Inflammatory macrophage (primary cell): ENCODE results near the gene SBF1.
"Not testable (repeated sequence)": the region's sequence is repeated elsewhere in the genome, so short reads cannot be mapped to it uniquely, and the experiment has no call there.

Experiments used
- DNase-seq, 2 donors: peaks; one replicate each; pipeline ENCODE4 v3.0.0-alpha.2; 2020 to 2022

SBF1 gene

GRCh38 chr22:50422961-50423815 is 51.6 kb downstream of the SBF1 start:
- no peak for DNase-seq

- DNase-seq: no peak
Measured at GRCh38 chr22:50422046-50422445, 52.8 kb downstream of the SBF1 start.

GRCh38 chr22:50420581-50420980 is 54.3 kb downstream of the SBF1 start:
- DNase-seq: no peak

GRCh38 chr22:50420015-50420414 is 54.8 kb downstream of the SBF1 start:
- DNase-seq: no peak

- no peak for DNase-seq
Measured at GRCh38 chr22:50419116-50419515, 55.7 kb downstream of the SBF1 start.

GRCh38 chr22:50418624-50419023 is 56.2 kb downstream of the SBF1 start:
- no peak for DNase-seq

- DNase-seq: peak; percentile 64 to 73
Measured at GRCh38 chr22:50417411-50418210, 57.2 kb downstream of the SBF1 start.

- DNase-seq: peak; percentile 29 to 61
Measured at GRCh38 chr22:50416996-50417395, 57.8 kb downstream of the SBF1 start.

- DNase-seq: no peak
Measured at GRCh38 chr22:50415426-50415825, 59.4 kb downstream of the SBF1 start.

- DNase-seq: no peak
Measured at GRCh38 chr22:50414476-50415248, 60.2 kb downstream of the SBF1 start.

- DNase-seq: not testable (repeated sequence)
Measured at GRCh38 chr22:50408954-50409353, 65.9 kb downstream of the SBF1 start.

- DNase-seq: no peak
Measured at GRCh38 chr22:50408311-50408710, 66.5 kb downstream of the SBF1 start.

- DNase-seq: no peak
Measured at GRCh38 chr22:50406416-50407170, 68.2 kb downstream of the SBF1 start.

GRCh38 chr22:50403701-50404101 is 71.1 kb downstream of the SBF1 start:
- DNase-seq: peak; percentile 64 to 71

- DNase-seq: no peak
Measured at GRCh38 chr22:50401907-50402306, 72.9 kb downstream of the SBF1 start.

GRCh38 chr22:50400931-50401330 is 73.9 kb downstream of the SBF1 start:
- no peak for DNase-seq

GRCh38 chr22:50400406-50400805 is 74.4 kb downstream of the SBF1 start:
- DNase-seq: no peak

GRCh38 chr22:50399751-50400331 is 75.0 kb downstream of the SBF1 start:
- peak; percentile 82 to 86 for DNase-seq

GRCh38 chr22:50398831-50399648 is 75.8 kb downstream of the SBF1 start:
- peak; percentile 41 to 55 for DNase-seq

- not testable (repeated sequence) for DNase-seq
Measured at GRCh38 chr22:50397371-50398060, 77.3 kb downstream of the SBF1 start.
